Measurements from ENCODE around the gene TNS3.

Gene TNS3

GRCh38 chr7:47416492-47417480 is 165.1 kb downstream of the TNS3 start:
- TF ChIP-seq CTCF (IDR thresholded peaks at IDR 0.05; ENCODE audit: extremely low read depth, insufficient read depth, missing control alignments): no peak
- in situ Hi-C loops (cut with MboI; ENCODE audit: low pct_unique_long_range_greater_than_20kb, low sequenced_read_pairs, unreplicated experiment): no loop called here
- no peak for DNase-seq (ENCODE audit: low spot score)

DNA sequence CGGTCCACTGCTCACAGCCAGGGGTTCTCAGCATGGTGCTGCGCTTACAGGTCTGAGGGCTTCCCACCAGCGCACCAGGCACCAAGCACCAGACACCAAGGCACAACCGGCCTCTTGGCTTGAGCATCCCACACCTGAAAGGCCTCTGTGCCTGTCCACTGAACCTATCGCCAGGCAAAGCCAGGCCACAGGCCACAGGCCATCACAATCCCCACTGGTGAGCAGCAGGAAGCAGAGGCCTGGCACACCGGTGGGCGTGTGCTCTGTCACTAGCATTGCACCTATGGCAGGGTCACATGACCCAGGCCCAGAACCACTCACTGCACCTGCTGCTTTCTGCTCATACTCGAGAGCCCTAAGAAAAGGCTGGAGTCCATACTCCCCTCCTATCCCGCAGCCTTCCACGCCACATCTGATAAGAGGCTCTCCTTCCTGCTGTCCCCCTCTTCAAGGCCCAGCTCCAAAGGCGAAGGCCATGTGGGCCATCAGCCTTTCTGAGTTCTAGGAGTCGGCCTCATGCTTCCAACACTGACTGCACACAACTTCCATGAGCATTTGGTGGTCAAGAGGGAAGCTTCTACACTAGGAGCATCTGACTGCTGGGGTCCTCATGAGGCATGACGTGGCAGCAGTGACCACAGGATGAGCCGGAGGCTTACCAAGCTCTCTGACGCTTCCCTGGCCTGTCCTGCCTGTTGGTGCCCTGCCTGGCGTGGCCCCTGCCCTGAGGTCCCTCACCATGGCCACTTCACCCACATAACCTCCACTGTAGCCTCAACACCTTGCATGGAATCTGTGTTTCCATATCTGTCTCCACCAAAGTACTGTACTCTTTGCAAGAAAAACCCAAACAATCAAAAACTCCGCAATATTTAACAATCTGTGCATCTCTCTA is 166.3 kb downstream of the TNS3 start:
- DNase-seq (ENCODE audit: low spot score): no peak
- in situ Hi-C loops (cut with MboI; ENCODE audit: low pct_unique_long_range_greater_than_20kb, low sequenced_read_pairs, unreplicated experiment): no loop called here
- no peak for TF ChIP-seq CTCF (IDR thresholded peaks at IDR 0.05; ENCODE audit: extremely low read depth, insufficient read depth, missing control alignments)

DNA sequence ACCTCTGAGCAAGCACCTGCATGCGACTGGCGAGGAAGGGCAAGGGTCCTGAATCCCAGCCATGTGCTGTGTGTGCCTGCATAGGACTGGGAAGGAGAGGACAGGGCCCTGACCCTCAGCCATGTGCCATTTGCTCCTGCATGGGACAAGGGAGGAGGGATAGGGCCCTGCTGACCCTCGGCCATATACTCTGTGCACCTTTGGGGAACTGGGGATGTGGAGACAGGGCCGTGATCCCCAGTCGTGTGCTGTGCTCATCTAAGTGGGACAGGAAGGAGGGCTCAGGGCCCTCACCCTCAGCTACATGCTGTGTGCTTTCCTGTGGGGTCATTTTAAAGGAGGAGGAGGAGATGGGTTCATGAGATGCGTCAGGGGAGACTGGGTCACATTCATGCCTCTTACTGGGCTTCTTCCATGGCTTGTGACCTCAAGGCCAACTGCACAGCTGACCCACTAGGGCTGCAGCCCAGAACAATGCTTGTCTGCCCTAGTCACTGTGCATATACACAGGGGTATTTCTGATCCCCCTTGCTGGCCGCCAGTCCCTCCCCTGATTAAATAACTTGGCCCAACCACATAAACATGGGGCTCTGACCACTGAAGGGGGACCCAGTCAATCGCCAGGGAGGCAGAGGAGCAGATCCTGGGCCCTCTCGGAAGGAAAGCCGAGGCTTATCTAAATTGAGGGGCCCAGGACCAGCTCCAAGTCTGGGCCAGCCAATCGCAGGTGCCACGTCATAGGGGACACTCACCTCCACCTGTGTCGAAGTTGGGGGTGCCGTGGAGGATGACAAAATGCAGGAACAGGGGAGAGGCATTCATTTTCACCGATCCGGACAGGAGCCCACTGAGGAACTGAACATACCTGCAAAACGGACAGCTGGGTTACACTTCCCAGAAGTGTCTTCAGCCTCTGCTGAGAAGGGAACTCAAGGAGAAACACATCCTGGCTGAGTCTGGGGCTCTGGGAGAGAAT is 167.3 kb downstream of the TNS3 start:
- no peak for TF ChIP-seq CTCF (IDR thresholded peaks at IDR 0.05; ENCODE audit: extremely low read depth, insufficient read depth, missing control alignments)
- in situ Hi-C loops (cut with MboI; ENCODE audit: low pct_unique_long_range_greater_than_20kb, low sequenced_read_pairs, unreplicated experiment): no loop called here
- DNase-seq (ENCODE audit: low spot score): no peak

- DNase-seq (ENCODE audit: low spot score): no peak
- no peak for TF ChIP-seq CTCF (IDR thresholded peaks at IDR 0.05; ENCODE audit: extremely low read depth, insufficient read depth, missing control alignments)
- in situ Hi-C loops (cut with MboI; ENCODE audit: low pct_unique_long_range_greater_than_20kb, low sequenced_read_pairs, unreplicated experiment): no loop called here
These were observed 168.2 kb downstream of the TNS3 start for GRCh38 chr7:47413526-47414341.

GRCh38 chr7:47411901-47412300 is 170.0 kb downstream of the TNS3 start:
- no peak for DNase-seq (ENCODE audit: low spot score)
- in situ Hi-C loops (cut with MboI; ENCODE audit: low pct_unique_long_range_greater_than_20kb, low sequenced_read_pairs, unreplicated experiment): no loop called here
- no peak for TF ChIP-seq CTCF (IDR thresholded peaks at IDR 0.05; ENCODE audit: extremely low read depth, insufficient read depth, missing control alignments)
